Upper lobe of left lung (tissue), 6 donors: Measurements from ENCODE around the gene DNAJB12. TPM values are rescaled to one million over a fixed set of nuclear protein-coding genes. Genes with fewer than 3 reads are reported as not detected.

Source experiments
- ATAC-seq, 2 donors: fragments of 200-7000 bp; cut with Tn5 transposase; one replicate each; pipeline ENCODE4 v1.9.1; 2022; ENCODE audit warnings: mild to moderate bottlenecking in 2 of 2, moderate library complexity in 2 of 2; ENCODE audit not compliant: low FRiP score in 2 of 2
- DNase-seq, 2 donors: peaks; one replicate each; pipeline ENCODE4 v3.0.0-alpha.2; 2019 to 2020
- H3K27ac ChIP-seq, 4 donors: fragments of 200-600 bp; sonication (generic); one replicate each; pipeline ENCODE4 v1.5.1; 2016 to 2019
- H3K27me3 ChIP-seq, 4 donors: fragments of 200-600 bp; sonication (generic); one replicate each; pipeline ENCODE4 v1.5.1; 2017 to 2019
- H3K36me3 ChIP-seq, 4 donors: fragments of 200-600 bp; sonication (generic); one replicate each; pipeline ENCODE4 v1.5.1; 2016 to 2019
- H3K4me1 ChIP-seq, 4 donors: fragments of 200-600 bp; sonication (generic); one replicate each; pipeline ENCODE4 v1.5.1; 2018 to 2019
- H3K4me3 ChIP-seq, 4 donors: fragments of 200-600 bp; sonication (generic); one replicate each; pipeline ENCODE4 v1.5.1; 2017 to 2019; ENCODE audit warnings: mild to moderate bottlenecking in 2 of 4, moderate library complexity in 1 of 4
- H3K9me3 ChIP-seq, 4 donors: fragments of 200-600 bp; sonication (generic); one replicate each; pipeline ENCODE4 v1.5.1; 2018 to 2019
- EP300 ChIP-seq, 4 donors: sonication (generic); formaldehyde crosslinking; IDR thresholded peaks; one replicate each; pipeline ENCODE4 v1.5.1; 2017; ENCODE audit warnings: antibody characterized with exemption in 4 of 4, control low read depth in 2 of 4
- POLR2A ChIP-seq, 4 donors: fragments of 450-650 bp; IDR thresholded peaks; one replicate each; pipeline ENCODE4 v1.5.1; 2016 to 2017; ENCODE audit warnings: antibody characterized with exemption in 4 of 4, mild to moderate bottlenecking in 2 of 4
- POLR2AphosphoS5 ChIP-seq, 2 donors: sonication (generic); formaldehyde crosslinking; IDR thresholded peaks; one replicate each; pipeline ENCODE4 v1.5.1; 2017; ENCODE audit warnings: antibody characterized with exemption in 2 of 2
- WGBS, 2 donors: methylation state at CpG; one replicate each; pipeline ENCODE4 v1.1.5; 2017 to 2018; 5-methylcytosine and 5-hydroxymethylcytosine counted together
- total RNA-seq, 6 donors: library from RNA; depleted of rRNA in 4 of 6; stranded (reverse); fragments of >200 nt in 4 of 6; gene quantifications; one replicate each; pipeline versions ENCODE4 v1.1.0 to v1.2.1, GENCODE V29; 2016 to 2021
- TF ChIP-seq, protein P1 (sequence below), 6 experiments: fragments of 450-650 bp in 4 of 6; fragments of 200-600 bp in 2 of 6; sonication (generic) in 2 of 6; IDR thresholded peaks; one replicate each; pipeline ENCODE4 v1.5.1; 2016 to 2019; ENCODE audit warnings: antibody characterized with exemption in 6 of 6
- donor health status: DM: no; HTN: no; CAD: no; lungs with moderate emphysema.
- donor health status: DM: no; HTN: yes; CAD: no; lungs with severe emphysema.

Gene DNAJB12
- total RNA-seq, 6 donors from 2014 or later, result 24.4 to 81.7 (median 49.2) TPM

DNA sequence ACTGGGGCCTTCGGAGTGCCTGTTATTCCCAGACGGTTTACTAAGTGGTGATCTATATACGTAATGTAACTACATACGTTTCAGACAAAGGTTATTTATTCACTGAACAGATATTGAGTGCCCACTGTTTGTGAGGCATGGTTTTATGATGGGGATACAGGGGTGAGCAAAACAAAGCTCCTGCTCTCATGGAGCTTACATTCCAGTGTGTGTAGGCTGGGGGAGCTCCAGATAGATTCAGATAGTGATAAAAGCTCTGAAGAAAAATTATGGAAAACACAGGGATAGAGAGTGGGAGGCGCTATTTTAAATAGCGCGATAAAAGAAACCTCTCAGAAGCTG lies 466 bp upstream of the DNAJB12 start:
- Histone ChIP-seq H3K4me1 (peaks cover 13 to 33% (median 19%) of the 10 kb centered on the region in 4 donors), H3K4me3 (peak overlapping the region; percentile 76 to 93 (median 80)), H3K27ac (peak overlapping the region; percentile 93 to 99 (median 96)), H3K36me3 (peaks cover 0 to 13% (median 0%) of the 10 kb centered on the region in 4 donors), H3K9me3 (no peaks in the 10 kb centered on the region), H3K27me3 (no peaks in the 10 kb centered on the region)
- WGBS, 2 donors, result 32 to 37% methylated on average over 7 of the region's 7 CpGs
- DNase-seq, result no peak
- no peak for ATAC-seq
- TF ChIP-seq EP300 (IDR thresholded peaks at IDR 0.05), result no peak
- TF ChIP-seq, protein P1, sequence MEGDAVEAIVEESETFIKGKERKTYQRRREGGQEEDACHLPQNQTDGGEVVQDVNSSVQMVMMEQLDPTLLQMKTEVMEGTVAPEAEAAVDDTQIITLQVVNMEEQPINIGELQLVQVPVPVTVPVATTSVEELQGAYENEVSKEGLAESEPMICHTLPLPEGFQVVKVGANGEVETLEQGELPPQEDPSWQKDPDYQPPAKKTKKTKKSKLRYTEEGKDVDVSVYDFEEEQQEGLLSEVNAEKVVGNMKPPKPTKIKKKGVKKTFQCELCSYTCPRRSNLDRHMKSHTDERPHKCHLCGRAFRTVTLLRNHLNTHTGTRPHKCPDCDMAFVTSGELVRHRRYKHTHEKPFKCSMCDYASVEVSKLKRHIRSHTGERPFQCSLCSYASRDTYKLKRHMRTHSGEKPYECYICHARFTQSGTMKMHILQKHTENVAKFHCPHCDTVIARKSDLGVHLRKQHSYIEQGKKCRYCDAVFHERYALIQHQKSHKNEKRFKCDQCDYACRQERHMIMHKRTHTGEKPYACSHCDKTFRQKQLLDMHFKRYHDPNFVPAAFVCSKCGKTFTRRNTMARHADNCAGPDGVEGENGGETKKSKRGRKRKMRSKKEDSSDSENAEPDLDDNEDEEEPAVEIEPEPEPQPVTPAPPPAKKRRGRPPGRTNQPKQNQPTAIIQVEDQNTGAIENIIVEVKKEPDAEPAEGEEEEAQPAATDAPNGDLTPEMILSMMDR (IDR thresholded peaks at IDR 0.05), result no peak
- no peak for TF ChIP-seq POLR2AphosphoS5 (IDR thresholded peaks at IDR 0.05)
- no peak for TF ChIP-seq POLR2A (IDR thresholded peaks at IDR 0.05)

DNA sequence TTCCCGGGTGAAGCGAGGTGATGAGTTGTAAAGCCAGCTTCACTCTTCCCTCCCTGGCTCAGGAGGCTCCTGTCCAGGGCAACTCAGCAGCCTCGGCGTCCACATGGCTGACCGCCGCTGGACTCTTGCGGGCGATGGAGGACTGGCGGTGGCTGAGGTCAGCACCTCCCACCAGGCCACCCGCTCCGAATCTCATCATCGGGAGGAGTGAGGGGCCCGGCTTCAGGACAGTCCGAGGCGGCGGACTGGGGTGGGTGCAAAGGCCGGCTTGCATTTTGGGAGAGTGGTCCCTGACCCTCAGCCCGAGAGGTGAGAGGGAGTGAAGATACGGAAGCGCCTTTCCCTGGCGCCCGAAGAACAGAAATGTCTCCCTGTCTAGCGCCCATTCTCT lies 759 bp downstream of the DNAJB12 start:
- Histone ChIP-seq H3K9me3 (no peaks in the 10 kb centered on the region), H3K36me3 (peaks cover 0 to 22% (median 12%) of the 10 kb centered on the region in 4 donors), H3K4me1 (peaks cover 13 to 38% (median 19%) of the 10 kb centered on the region in 4 donors), H3K27ac (peak overlapping the region; percentile 93 to 99 (median 96)), H3K27me3 (no peaks in the 10 kb centered on the region), H3K4me3 (peak overlapping the region; percentile 76 to 93 (median 80))
- ATAC-seq (peak; percentile 36 to 42), DNase-seq (peak in 1 of 2 donors; percentile 79)
- 0 to 5% methylated on average over 2 to 19 of the region's 23 CpGs for WGBS, 2 donors
- TF ChIP-seq POLR2AphosphoS5 (IDR thresholded peaks at IDR 0.05) (no peak), POLR2A (IDR thresholded peaks at IDR 0.05) (no peak), EP300 (IDR thresholded peaks at IDR 0.05) (no peak)
- TF ChIP-seq, protein P1 (IDR thresholded peaks at IDR 0.05), result no peak

DNA sequence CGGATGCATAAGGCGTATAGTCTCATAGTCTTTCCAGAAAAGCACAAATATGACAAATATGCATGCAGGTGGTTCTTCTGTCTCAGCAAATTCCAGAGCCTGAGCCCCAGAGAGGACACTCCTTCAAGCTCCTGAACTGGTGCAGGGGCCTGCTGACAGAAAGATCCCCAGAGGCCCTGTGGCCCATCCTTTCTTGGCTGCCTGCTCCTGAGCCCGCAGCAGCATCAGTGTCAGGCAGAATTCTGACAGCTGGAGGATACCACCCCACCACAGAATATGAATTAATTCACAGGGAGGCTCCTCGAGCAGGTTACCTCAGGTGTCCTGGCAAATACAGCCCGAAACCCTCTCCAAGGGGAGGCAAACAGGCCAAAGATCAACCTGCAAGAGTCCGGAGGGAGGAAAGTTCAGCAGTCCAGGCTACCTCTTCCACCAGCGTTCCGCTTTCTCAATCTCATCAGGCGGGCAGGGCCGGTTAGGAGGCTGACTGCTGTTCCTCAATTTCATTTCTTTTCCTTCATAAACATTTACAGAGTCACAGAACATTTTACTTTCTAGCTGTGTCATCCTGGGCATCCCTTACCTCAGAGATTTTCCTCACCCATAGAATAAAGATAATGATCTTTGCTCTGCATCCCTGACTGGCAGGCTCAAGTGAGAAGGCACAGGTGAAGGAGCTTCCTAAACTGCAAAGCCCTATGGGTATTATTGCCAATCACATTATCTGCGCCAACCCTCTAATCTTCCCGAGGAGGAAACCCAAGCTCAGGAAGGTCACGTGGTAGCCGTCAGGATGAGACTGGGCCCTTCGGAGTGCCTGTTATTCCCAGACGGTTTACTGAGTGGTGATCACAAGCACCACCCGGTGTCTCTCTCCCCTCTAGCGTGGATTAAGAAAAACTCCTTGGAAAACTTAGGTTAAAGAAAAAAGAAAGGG lies 1.4 kb downstream of the DNAJB12 start:
- peak in 1 of 2 donors; percentile 1 for ATAC-seq
- peak overlapping the region; percentile 76 to 93 (median 80) for H3K4me3 ChIP-seq
- peak overlapping the region; percentile 93 to 99 (median 96) for H3K27ac ChIP-seq
- H3K9me3 ChIP-seq, result no peaks in the 10 kb centered on the region
- TF ChIP-seq, protein P1 (IDR thresholded peaks at IDR 0.05), result no peak
- TF ChIP-seq EP300 (IDR thresholded peaks at IDR 0.05) (no peak), POLR2AphosphoS5 (IDR thresholded peaks at IDR 0.05) (no peak), POLR2A (IDR thresholded peaks at IDR 0.05) (no peak)
- peaks cover 13 to 39% (median 19%) of the 10 kb centered on the region in 4 donors for H3K4me1 ChIP-seq
- 45 to 46% methylated on average over 17 to 18 of the region's 18 CpGs for WGBS, 2 donors
- H3K36me3 ChIP-seq, result peaks cover 0 to 29% (median 18%) of the 10 kb centered on the region in 4 donors
- DNase-seq, result peak in 1 of 2 donors; percentile 54
- no peaks in the 10 kb centered on the region for H3K27me3 ChIP-seq

DNA sequence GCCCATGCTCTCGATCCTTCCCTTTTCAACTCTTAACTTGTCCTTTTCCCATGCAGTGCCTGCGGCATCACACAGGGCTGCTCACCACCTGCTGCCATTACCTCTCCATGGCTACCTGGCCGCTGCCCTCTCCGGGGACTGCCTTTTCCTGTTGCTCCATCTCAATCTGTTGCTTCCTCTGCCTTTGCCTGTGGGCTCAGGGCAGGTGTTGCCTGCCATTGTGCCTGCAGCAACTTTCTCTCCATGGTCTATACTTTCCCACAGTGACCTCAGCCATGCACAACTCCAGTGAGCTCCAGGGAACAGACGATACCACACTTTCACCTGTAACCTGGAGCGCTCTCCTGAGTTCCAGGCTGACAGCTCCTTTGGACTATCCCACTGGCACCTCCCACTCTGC lies 3.2 kb downstream of the DNAJB12 start:
- no peak for TF ChIP-seq EP300 (IDR thresholded peaks at IDR 0.05)
- TF ChIP-seq POLR2AphosphoS5 (IDR thresholded peaks at IDR 0.05), result no peak
- TF ChIP-seq, protein P1 (IDR thresholded peaks at IDR 0.05), result no peak
- no peak for TF ChIP-seq POLR2A (IDR thresholded peaks at IDR 0.05)
- Histone ChIP-seq H3K4me1 (peaks cover 13 to 39% (median 19%) of the 10 kb centered on the region in 4 donors), H3K9me3 (no peaks in the 10 kb centered on the region), H3K4me3 (no peak overlapping the region), H3K36me3 (peaks cover 0 to 33% (median 31%) of the 10 kb centered on the region in 4 donors), H3K27me3 (no peaks in the 10 kb centered on the region), H3K27ac (no peak overlapping the region)
- 88 to 89% methylated on average over 6 of the region's 6 CpGs for WGBS, 2 donors
- no peak for DNase-seq
- no peak for ATAC-seq
